Smooth muscle cell (in vitro differentiated cells): Measurements from ENCODE around the gene ARX. TPM values are rescaled to one million over a fixed set of nuclear protein-coding genes. Genes with fewer than 3 reads are reported as not detected.
A peak's percentile ranks its signal among the peaks of the same experiment; 100 is the strongest.

Experiments used
- DNase-seq: peaks from one replicate; lab custom pipeline; 2025; ENCODE audit not compliant: unreplicated experiment; lab: John Stamatoyannopoulos, UW
- H2AFZ ChIP-seq: fragments of 200-600 bp; sonication (generic); 2 replicates; pipeline ENCODE4 v1.6.0; 2016; ENCODE audit warnings: antibody characterized with exemption, low read depth, mild to moderate bottlenecking
- H3F3A ChIP-seq: fragments of 200-600 bp; sonication (generic); 2 replicates; pipeline ENCODE4 v1.6.0; 2017; ENCODE audit warnings: antibody characterized with exemption, low read depth
- H3K27ac ChIP-seq: fragments of 200-600 bp; sonication (generic); 2 replicates; pipeline ENCODE4 v1.5.1; 2016; ENCODE audit warnings: low read depth, mild to moderate bottlenecking
- H3K27me3 ChIP-seq: fragments of 200-600 bp; sonication (generic); 2 replicates; pipeline ENCODE4 v1.6.1; 2016; ENCODE audit warnings: low read depth, mild to moderate bottlenecking
- H3K36me3 ChIP-seq: fragments of 200-600 bp; sonication (generic); 2 replicates; pipeline ENCODE4 v1.5.1; 2016; ENCODE audit warnings: low read depth
- H3K4me1 ChIP-seq: fragments of 200-600 bp; sonication (generic); 2 replicates; pipeline ENCODE4 v1.5.1; 2016; ENCODE audit warnings: low read depth
- H3K4me2 ChIP-seq: fragments of 200-600 bp; sonication (generic); 2 replicates; pipeline ENCODE4 v1.6.0; 2016; ENCODE audit warnings: mild to moderate bottlenecking
- H3K4me3 ChIP-seq: fragments of 200-600 bp; sonication (generic); 2 replicates; pipeline ENCODE4 v1.5.1; 2016; ENCODE audit warnings: mild to moderate bottlenecking
- H3K79me2 ChIP-seq: fragments of 200-600 bp; sonication (generic); 2 replicates; pipeline ENCODE4 v1.6.0; 2016; ENCODE audit warnings: low read depth, mild to moderate bottlenecking
- H3K9ac ChIP-seq: fragments of 200-600 bp; sonication (generic); 2 replicates; pipeline ENCODE4 v1.6.0; 2016; ENCODE audit warnings: low read depth
- H3K9me3 ChIP-seq: fragments of 200-600 bp; sonication (generic); replicated peaks from 2 replicates; pipeline ENCODE4 v1.5.1; 2016; ENCODE audit warnings: low read depth
- H4K20me1 ChIP-seq: fragments of 200-600 bp; sonication (generic); 2 replicates; pipeline ENCODE4 v1.6.0; 2016; ENCODE audit warnings: low read depth
- WGBS: methylation state at CpG from one replicate; pipeline ENCODE4 v1.1.7; 2016; ENCODE audit warnings: low lambda C conversion rate; 5-methylcytosine and 5-hydroxymethylcytosine counted together
- polyA plus RNA-seq: library from polyadenylated mRNA; unstranded; fragments of >200 nt; fragmentation: Nextera tagmentation; extraction: Ambion mirVana; gene quantifications from 2 replicates; pipeline ENCODE4 v1.2.1, GENCODE V29; 2016
- total RNA-seq: library from RNA; depleted of rRNA; stranded (reverse); fragments of >200 nt; gene quantifications from 2 replicates; pipeline ENCODE4 v1.2.3, GENCODE V29; 2014
- TF ChIP-seq, protein P1 (sequence below): fragments of 200-600 bp; sonication (generic); IDR thresholded peaks from 2 replicates; pipeline ENCODE4 v1.5.1; 2017; ENCODE audit warnings: borderline replicate concordance, mild to moderate bottlenecking, antibody characterized with exemption; ENCODE audit not compliant: insufficient read depth, poor library complexity, severe bottlenecking

ARX gene
- total and polyA plus RNA-seq, 2 experiments from 2014 or later: not detected

DNA sequence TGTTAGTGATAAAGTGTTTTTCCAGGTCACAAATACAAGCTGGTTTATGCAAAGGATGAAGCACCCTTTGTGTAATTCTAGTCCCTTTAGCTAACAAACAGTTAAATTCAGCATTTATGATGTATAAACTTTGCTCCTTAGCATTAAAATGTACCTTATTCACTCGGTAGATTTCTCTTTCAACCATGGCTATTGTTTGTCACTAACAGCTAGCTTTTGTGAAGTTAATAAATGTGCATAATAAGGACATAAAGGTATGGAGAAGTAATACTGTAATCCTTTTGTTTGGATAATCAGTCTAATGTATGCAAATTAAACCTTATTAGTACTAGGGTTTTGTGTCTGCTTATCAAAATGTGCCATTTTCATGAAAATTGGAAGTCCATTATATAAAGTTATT, 34.2 kb upstream of the ARX start:
- Histone ChIP-seq H2AFZ (peak overlapping the region; percentile 4), H3K4me3 (no peak overlapping the region), H4K20me1 (no peaks in the 10 kb centered on the region), H3K9ac (no peak overlapping the region), H3K79me2 (no peaks in the 10 kb centered on the region), H3K4me2 (peak overlapping the region; percentile 32), H3F3A (no peaks in the 10 kb centered on the region), H3K27me3 (no peaks in the 10 kb centered on the region), H3K9me3 (no peaks in the 10 kb centered on the region), H3K27ac (no peak overlapping the region), H3K36me3 (no peaks in the 10 kb centered on the region), H3K4me1 (peaks cover 25% of the 10 kb centered on the region)
- WGBS: 19% methylated on average over 1 of the region's 1 CpG
- TF ChIP-seq, protein P1, sequence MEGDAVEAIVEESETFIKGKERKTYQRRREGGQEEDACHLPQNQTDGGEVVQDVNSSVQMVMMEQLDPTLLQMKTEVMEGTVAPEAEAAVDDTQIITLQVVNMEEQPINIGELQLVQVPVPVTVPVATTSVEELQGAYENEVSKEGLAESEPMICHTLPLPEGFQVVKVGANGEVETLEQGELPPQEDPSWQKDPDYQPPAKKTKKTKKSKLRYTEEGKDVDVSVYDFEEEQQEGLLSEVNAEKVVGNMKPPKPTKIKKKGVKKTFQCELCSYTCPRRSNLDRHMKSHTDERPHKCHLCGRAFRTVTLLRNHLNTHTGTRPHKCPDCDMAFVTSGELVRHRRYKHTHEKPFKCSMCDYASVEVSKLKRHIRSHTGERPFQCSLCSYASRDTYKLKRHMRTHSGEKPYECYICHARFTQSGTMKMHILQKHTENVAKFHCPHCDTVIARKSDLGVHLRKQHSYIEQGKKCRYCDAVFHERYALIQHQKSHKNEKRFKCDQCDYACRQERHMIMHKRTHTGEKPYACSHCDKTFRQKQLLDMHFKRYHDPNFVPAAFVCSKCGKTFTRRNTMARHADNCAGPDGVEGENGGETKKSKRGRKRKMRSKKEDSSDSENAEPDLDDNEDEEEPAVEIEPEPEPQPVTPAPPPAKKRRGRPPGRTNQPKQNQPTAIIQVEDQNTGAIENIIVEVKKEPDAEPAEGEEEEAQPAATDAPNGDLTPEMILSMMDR: no peak
- DNase-seq: no peak

- Histone ChIP-seq H3K4me1 (peaks cover 25% of the 10 kb centered on the region), H3K27me3 (no peaks in the 10 kb centered on the region), H4K20me1 (no peaks in the 10 kb centered on the region), H3K79me2 (no peaks in the 10 kb centered on the region), H3K9ac (no peak overlapping the region), H3F3A (no peaks in the 10 kb centered on the region), H3K27ac (peak overlapping the region; percentile 6), H3K4me3 (no peak overlapping the region), H3K9me3 (no peaks in the 10 kb centered on the region), H3K36me3 (no peaks in the 10 kb centered on the region), H2AFZ (peak overlapping the region; percentile 4), H3K4me2 (peak overlapping the region; percentile 32)
- no peak for DNase-seq
- TF ChIP-seq, protein P1: no peak
- WGBS: 48% methylated on average over 5 of the region's 5 CpGs
Measured at GRCh38 chrX:25049357-25049756, 33.6 kb upstream of the ARX start.

- WGBS: 71% methylated on average over 7 of the region's 7 CpGs
- DNase-seq: no peak
- H3K9me3 ChIP-seq: no peaks in the 10 kb centered on the region
- H3K4me2 ChIP-seq: no peak overlapping the region
- no peak overlapping the region for H3K9ac ChIP-seq
- H3K27me3 ChIP-seq: no peaks in the 10 kb centered on the region
- H3K27ac ChIP-seq: no peak overlapping the region
- no peak overlapping the region for H2AFZ ChIP-seq
- TF ChIP-seq, protein P1: no peak
- no peaks in the 10 kb centered on the region for H3K36me3 ChIP-seq
- no peaks in the 10 kb centered on the region for H3F3A ChIP-seq
- H4K20me1 ChIP-seq: no peaks in the 10 kb centered on the region
- no peak overlapping the region for H3K4me3 ChIP-seq
- no peaks in the 10 kb centered on the region for H3K79me2 ChIP-seq
- H3K4me1 ChIP-seq: peaks cover 25% of the 10 kb centered on the region
Measured at GRCh38 chrX:25048178-25048577, 32.4 kb upstream of the ARX start.

GRCh38 chrX:25043192-25043591, 27.4 kb upstream of the ARX start:
- 100% methylated on average over 1 of the region's 1 CpG for WGBS
- Histone ChIP-seq H3K9me3 (no peaks in the 10 kb centered on the region), H3F3A (no peaks in the 10 kb centered on the region), H3K4me3 (no peak overlapping the region), H3K4me1 (peaks cover 2% of the 10 kb centered on the region), H3K79me2 (no peaks in the 10 kb centered on the region), H3K27me3 (no peaks in the 10 kb centered on the region), H3K36me3 (no peaks in the 10 kb centered on the region), H2AFZ (no peak overlapping the region), H4K20me1 (no peaks in the 10 kb centered on the region), H3K4me2 (no peak overlapping the region), H3K27ac (no peak overlapping the region), H3K9ac (no peak overlapping the region)
- DNase-seq: no peak
- TF ChIP-seq, protein P1: no peak
